Neural cell (in vitro differentiated cells): ENCODE measurements around the gene KL. TPM values are rescaled to one million over a fixed set of nuclear protein-coding genes. Genes with fewer than 3 reads are reported as not detected.

ENCODE experiments used
- H2AFZ ChIP-seq: fragments of 200-600, 300-800 bp; sonication (generic), shearing (Covaris generic); 2 replicates; pipeline ENCODE4 v1.6.0; 2014; ENCODE audit warnings: low read depth, mild to moderate bottlenecking, antibody characterized with exemption, low read length, moderate library complexity
- H3F3A ChIP-seq: fragments of 200-600 bp; shearing (Covaris generic); 2 replicates; pipeline ENCODE4 v1.6.1; 2016; ENCODE audit warnings: mild to moderate bottlenecking, moderate library complexity, mixed read lengths, antibody characterized with exemption, low read length; ENCODE audit not compliant: insufficient read depth, poor library complexity, severe bottlenecking
- H3K27ac ChIP-seq: fragments of 200-600, 300-800 bp; sonication (generic), shearing (Covaris generic); 2 replicates; pipeline ENCODE4 v1.5.1; 2014; ENCODE audit warnings: mild to moderate bottlenecking, low read length, moderate library complexity
- H3K27me3 ChIP-seq: fragments of 300-800, 200-600 bp; sonication (generic), shearing (Covaris generic); 2 replicates; pipeline ENCODE4 v1.6.0; 2014; ENCODE audit warnings: mild to moderate bottlenecking, low read depth, low read length, moderate library complexity; ENCODE audit not compliant: insufficient read depth
- H3K36me3 ChIP-seq: fragments of 300-800, 200-600 bp; sonication (generic), shearing (Covaris generic); 2 replicates; pipeline ENCODE4 v1.5.1; 2014; ENCODE audit warnings: mild to moderate bottlenecking, antibody characterized with exemption, low read length, moderate library complexity; ENCODE audit not compliant: insufficient read depth
- H3K4me2 ChIP-seq: fragments of 300-800, 200-600 bp; sonication (generic), shearing (Covaris generic); 2 replicates; pipeline ENCODE4 v1.6.0; 2014; ENCODE audit warnings: mild to moderate bottlenecking, low read length
- H3K4me3 ChIP-seq: fragments of 300-800, 200-600 bp; sonication (generic), shearing (Covaris generic); 2 replicates; pipeline ENCODE4 v1.5.1; 2014; ENCODE audit warnings: mild to moderate bottlenecking, low read length, moderate library complexity
- H3K79me2 ChIP-seq: fragments of 200-600 bp; shearing (Covaris generic); replicated peaks from 2 replicates; pipeline ENCODE4 v1.6.0; 2014; ENCODE audit warnings: mild to moderate bottlenecking, low read length, moderate library complexity; ENCODE audit not compliant: insufficient read depth
- H3K9ac ChIP-seq: fragments of 300-800, 200-600 bp; sonication (generic), shearing (Covaris generic); 2 replicates; pipeline ENCODE4 v1.6.1; 2016; ENCODE audit warnings: mild to moderate bottlenecking, low read length, mixed read lengths
- H3K9me2 ChIP-seq: fragments of 200-600 bp; shearing (Covaris generic); 2 replicates; pipeline ENCODE4 v1.6.1; 2016; ENCODE audit warnings: mild to moderate bottlenecking, low read length, mixed read lengths; ENCODE audit not compliant: insufficient read depth
- H3K9me3 ChIP-seq: fragments of 200-600, 300-800 bp; sonication (generic), shearing (Covaris generic); 2 replicates; pipeline ENCODE4 v1.6.1; 2016; ENCODE audit warnings: mild to moderate bottlenecking, mixed run types, low read length, moderate library complexity, mixed read lengths
- H4K20me1 ChIP-seq: fragments of 200-600 bp; shearing (Covaris generic); 2 replicates; pipeline ENCODE4 v1.6.1; 2016; ENCODE audit warnings: mild to moderate bottlenecking, mixed run types; ENCODE audit not compliant: insufficient read depth
- EP300 ChIP-seq: fragments of 450-650 bp; conservative IDR thresholded peaks from 2 replicates; pipeline ENCODE4 v1.6.1; 2014; ENCODE audit warnings: antibody characterized with exemption, mild to moderate bottlenecking, moderate library complexity; ENCODE audit not compliant: poor library complexity, severe bottlenecking
- EZH2 ChIP-seq: fragments of 200-600, 300-800 bp; shearing (Covaris generic), sonication (generic); IDR thresholded peaks from 2 replicates; pipeline ENCODE4 v1.6.1; 2014; ENCODE audit warnings: antibody characterized with exemption, low read length, borderline replicate concordance, mild to moderate bottlenecking; ENCODE audit not compliant: insufficient read depth, poor library complexity, severe bottlenecking
- MXI1 ChIP-seq: fragments of 450-650 bp; conservative IDR thresholded peaks from 2 replicates; pipeline ENCODE4 v1.6.1; 2014; ENCODE audit warnings: antibody characterized with exemption, mild to moderate bottlenecking; ENCODE audit not compliant: poor library complexity, severe bottlenecking
- POLR2AphosphoS5 ChIP-seq: IDR thresholded peaks from 2 replicates; pipeline ENCODE4 v1.6.1; 2012
- RAD21 ChIP-seq: fragments of 450-650 bp; conservative IDR thresholded peaks from 2 replicates; pipeline ENCODE4 v1.6.1; 2014; ENCODE audit warnings: antibody characterized with exemption, mild to moderate bottlenecking, moderate library complexity
- SMC3 ChIP-seq: fragments of 450-650 bp; conservative IDR thresholded peaks from 2 replicates; pipeline ENCODE4 v1.6.1; 2014; ENCODE audit warnings: antibody characterized with exemption, mild to moderate bottlenecking, moderate library complexity; ENCODE audit not compliant: poor library complexity
- TAF1 ChIP-seq: IDR thresholded peaks from 2 replicates; pipeline ENCODE4 v1.6.1; 2012; ENCODE audit warnings: low read depth
- polyA plus RNA-seq: library from polyadenylated mRNA; depleted of rRNA; stranded (reverse); fragments of >200 nt; gene quantifications from 2 replicates; pipeline ENCODE4 v1.2.3, GENCODE V29; 2014
- TF ChIP-seq, protein P1 (sequence below): IDR thresholded peaks from 2 replicates; pipeline ENCODE4 v1.6.1; 2012; ENCODE audit warnings: borderline replicate concordance
- TF ChIP-seq, protein P2 (sequence below): fragments of 450-650 bp; IDR thresholded peaks from 2 replicates; pipeline ENCODE4 v1.5.1; 2014; ENCODE audit warnings: antibody characterized with exemption, mild to moderate bottlenecking, moderate library complexity; ENCODE audit not compliant: poor library complexity, severe bottlenecking

Gene KL
- polyA plus RNA-seq, 1 donor from 2014 or later, result 0.09 TPM

GRCh38 chr13:33087091-33087490 is 70.9 kb downstream of the KL start:
- H3K4me3 ChIP-seq, result no peak overlapping the region
- H3K36me3 ChIP-seq, result no peaks in the 10 kb centered on the region
- H3K79me2 ChIP-seq, result no peaks in the 10 kb centered on the region
- H4K20me1 ChIP-seq, result no peaks in the 10 kb centered on the region
- H3K9me3 ChIP-seq, result no peaks in the 10 kb centered on the region
- no peaks in the 10 kb centered on the region for H3F3A ChIP-seq
- no peak overlapping the region for H3K27ac ChIP-seq
- H3K9ac ChIP-seq, result no peak overlapping the region
- no peak for TF ChIP-seq RAD21
- no peak for TF ChIP-seq EP300
- no peak for TF ChIP-seq TAF1
- TF ChIP-seq, protein P1, sequence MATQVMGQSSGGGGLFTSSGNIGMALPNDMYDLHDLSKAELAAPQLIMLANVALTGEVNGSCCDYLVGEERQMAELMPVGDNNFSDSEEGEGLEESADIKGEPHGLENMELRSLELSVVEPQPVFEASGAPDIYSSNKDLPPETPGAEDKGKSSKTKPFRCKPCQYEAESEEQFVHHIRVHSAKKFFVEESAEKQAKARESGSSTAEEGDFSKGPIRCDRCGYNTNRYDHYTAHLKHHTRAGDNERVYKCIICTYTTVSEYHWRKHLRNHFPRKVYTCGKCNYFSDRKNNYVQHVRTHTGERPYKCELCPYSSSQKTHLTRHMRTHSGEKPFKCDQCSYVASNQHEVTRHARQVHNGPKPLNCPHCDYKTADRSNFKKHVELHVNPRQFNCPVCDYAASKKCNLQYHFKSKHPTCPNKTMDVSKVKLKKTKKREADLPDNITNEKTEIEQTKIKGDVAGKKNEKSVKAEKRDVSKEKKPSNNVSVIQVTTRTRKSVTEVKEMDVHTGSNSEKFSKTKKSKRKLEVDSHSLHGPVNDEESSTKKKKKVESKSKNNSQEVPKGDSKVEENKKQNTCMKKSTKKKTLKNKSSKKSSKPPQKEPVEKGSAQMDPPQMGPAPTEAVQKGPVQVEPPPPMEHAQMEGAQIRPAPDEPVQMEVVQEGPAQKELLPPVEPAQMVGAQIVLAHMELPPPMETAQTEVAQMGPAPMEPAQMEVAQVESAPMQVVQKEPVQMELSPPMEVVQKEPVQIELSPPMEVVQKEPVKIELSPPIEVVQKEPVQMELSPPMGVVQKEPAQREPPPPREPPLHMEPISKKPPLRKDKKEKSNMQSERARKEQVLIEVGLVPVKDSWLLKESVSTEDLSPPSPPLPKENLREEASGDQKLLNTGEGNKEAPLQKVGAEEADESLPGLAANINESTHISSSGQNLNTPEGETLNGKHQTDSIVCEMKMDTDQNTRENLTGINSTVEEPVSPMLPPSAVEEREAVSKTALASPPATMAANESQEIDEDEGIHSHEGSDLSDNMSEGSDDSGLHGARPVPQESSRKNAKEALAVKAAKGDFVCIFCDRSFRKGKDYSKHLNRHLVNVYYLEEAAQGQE, result no peak
- no peak for TF ChIP-seq SMC3
- TF ChIP-seq, protein P2, sequence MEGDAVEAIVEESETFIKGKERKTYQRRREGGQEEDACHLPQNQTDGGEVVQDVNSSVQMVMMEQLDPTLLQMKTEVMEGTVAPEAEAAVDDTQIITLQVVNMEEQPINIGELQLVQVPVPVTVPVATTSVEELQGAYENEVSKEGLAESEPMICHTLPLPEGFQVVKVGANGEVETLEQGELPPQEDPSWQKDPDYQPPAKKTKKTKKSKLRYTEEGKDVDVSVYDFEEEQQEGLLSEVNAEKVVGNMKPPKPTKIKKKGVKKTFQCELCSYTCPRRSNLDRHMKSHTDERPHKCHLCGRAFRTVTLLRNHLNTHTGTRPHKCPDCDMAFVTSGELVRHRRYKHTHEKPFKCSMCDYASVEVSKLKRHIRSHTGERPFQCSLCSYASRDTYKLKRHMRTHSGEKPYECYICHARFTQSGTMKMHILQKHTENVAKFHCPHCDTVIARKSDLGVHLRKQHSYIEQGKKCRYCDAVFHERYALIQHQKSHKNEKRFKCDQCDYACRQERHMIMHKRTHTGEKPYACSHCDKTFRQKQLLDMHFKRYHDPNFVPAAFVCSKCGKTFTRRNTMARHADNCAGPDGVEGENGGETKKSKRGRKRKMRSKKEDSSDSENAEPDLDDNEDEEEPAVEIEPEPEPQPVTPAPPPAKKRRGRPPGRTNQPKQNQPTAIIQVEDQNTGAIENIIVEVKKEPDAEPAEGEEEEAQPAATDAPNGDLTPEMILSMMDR, result no peak
- no peak for TF ChIP-seq EZH2
- TF ChIP-seq MXI1, result no peak
- TF ChIP-seq POLR2AphosphoS5, result no peak
- no peaks in the 10 kb centered on the region for H3K9me2 ChIP-seq
- H2AFZ ChIP-seq, result no peak overlapping the region
- H3K27me3 ChIP-seq, result no peaks in the 10 kb centered on the region
- no peak overlapping the region for H3K4me2 ChIP-seq

GRCh38 chr13:33087790-33088189 is 71.6 kb downstream of the KL start:
- no peaks in the 10 kb centered on the region for H3F3A ChIP-seq
- no peaks in the 10 kb centered on the region for H3K36me3 ChIP-seq
- H3K9me2 ChIP-seq, result no peaks in the 10 kb centered on the region
- no peak overlapping the region for H3K4me3 ChIP-seq
- no peak overlapping the region for H3K4me2 ChIP-seq
- no peak overlapping the region for H2AFZ ChIP-seq
- no peak overlapping the region for H3K9ac ChIP-seq
- H4K20me1 ChIP-seq, result no peaks in the 10 kb centered on the region
- TF ChIP-seq EZH2, result no peak
- no peak for TF ChIP-seq EP300
- TF ChIP-seq, protein P2, result no peak
- TF ChIP-seq MXI1, result no peak
- TF ChIP-seq SMC3, result no peak
- H3K27ac ChIP-seq, result no peak overlapping the region
- H3K79me2 ChIP-seq, result no peaks in the 10 kb centered on the region
- H3K9me3 ChIP-seq, result no peaks in the 10 kb centered on the region
- no peaks in the 10 kb centered on the region for H3K27me3 ChIP-seq
